ENCODE measurements around the gene HSD17B12. TPM values are rescaled to one million over a fixed set of nuclear protein-coding genes. Genes with fewer than 3 reads are reported as not detected.

Gene HSD17B12
- total and polyA plus RNA-seq, 2 of the 8 experiments (the other 6 are each of a cell fraction or from before 2014, with no cell fraction given): 46.0 to 121 TPM

DNA sequence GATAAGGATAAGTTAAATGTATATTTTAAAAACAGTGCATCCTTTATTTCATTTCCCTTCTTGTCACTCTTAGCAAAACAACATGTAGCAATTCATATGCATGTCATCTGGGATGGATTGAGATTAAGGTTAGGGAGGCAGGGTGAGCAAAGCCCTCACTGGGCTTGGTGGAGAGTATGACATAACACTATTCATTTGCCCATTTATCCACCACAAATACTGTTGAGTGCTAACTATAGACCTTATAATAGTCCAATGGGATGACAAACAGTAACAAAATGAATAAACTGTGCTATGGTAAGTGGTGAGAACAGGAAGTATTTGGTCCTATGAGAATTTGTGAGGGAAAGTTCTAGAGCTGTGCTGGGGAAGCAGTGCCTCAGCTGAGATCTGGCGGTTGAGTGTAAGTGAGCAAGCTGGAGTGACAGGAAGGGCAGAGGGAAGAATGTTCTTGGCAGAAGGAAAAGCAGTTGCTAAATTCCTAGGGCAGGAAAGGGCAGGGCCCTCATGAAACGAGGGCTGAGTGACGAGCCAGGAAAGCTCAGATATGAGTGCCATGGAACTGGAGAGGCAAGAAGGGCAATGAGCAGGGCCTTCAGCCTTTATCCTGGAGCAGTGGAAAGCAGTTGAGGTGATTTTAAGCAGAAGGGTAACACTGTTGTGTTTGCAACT is 6.7 kb downstream of the HSD17B12 start:
- DNase-seq (ENCODE audit: low read depth in 1 of 2, low spot score in 2 of 2): no peak
- WGBS, 2 experiments (ENCODE audit: extremely low coverage in 1 of 2, insufficient coverage in 1 of 2, insufficient read length in 1 of 2, insufficient replicate concordance in 2 of 2, low coverage in 1 of 2, low lambda C conversion rate in 2 of 2, missing lambda C conversion rate in 1 of 2): 86% methylated on average over 3 of the region's 3 CpGs; no CpG with 5 or more reads in 1 of the 2 experiments
- Histone ChIP-seq H3K9ac (replicated peaks in 1 of 4; ENCODE audit: extremely low read depth in 1 of 4, low read depth in 3 of 4, low read length in 3 of 4) (no peak overlapping the region), H3K56ac (replicated peaks; ENCODE audit: insufficient read length, low read depth, low read length) (no peak overlapping the region), H4K20me1 (replicated peaks in 1 of 2; ENCODE audit: control insufficient read depth in 1 of 2, insufficient read depth in 2 of 2, low read length in 2 of 2) (peaks cover 9 to 24% of the 10 kb centered on the region in 2 experiments), H3K18ac (ENCODE audit: extremely low read depth, low read length) (no peak overlapping the region), H3K4me3 (ENCODE audit: extremely low read depth in 1 of 4, insufficient read depth in 2 of 4, low read depth in 3 of 4, low read length in 4 of 4) (no peak overlapping the region), H2BK20ac (ENCODE audit: low read length) (no peak overlapping the region), H3K9me3 (ENCODE audit: insufficient read depth in 2 of 2, low read depth in 1 of 2, low read length in 1 of 2) (no peaks in the 10 kb centered on the region), H3K79me1 (ENCODE audit: low read depth, low read length) (no peaks in the 10 kb centered on the region), H3K23me2 (ENCODE audit: low read depth, low read length) (no peaks in the 10 kb centered on the region; the same call in 1 of the 2 replicates), H3K79me2 (ENCODE audit: control insufficient read depth in 1 of 2, insufficient read depth in 2 of 2, low read length in 2 of 2) (peaks cover 5 to 98% of the 10 kb centered on the region in 2 experiments; a peak in 3 of 4 replicates), H3K4me1 (replicated peaks in 1 of 4; ENCODE audit: control insufficient read depth in 3 of 4, insufficient read depth in 4 of 4, low read length in 3 of 4) (peaks cover 0 to 5% (median 2%) of the 10 kb centered on the region in 4 experiments; a peak in 5 of 7 replicates), H2BK5ac (ENCODE audit: low read depth, low read length) (0 out of 2 replicates have a peak overlapping the region, but pooled peaks have one; percentile 13), H2AFZ (ENCODE audit: low read length) (no peak overlapping the region), H4K5ac (ENCODE audit: insufficient read length, low read depth, low read length) (no peak overlapping the region), H3K27ac (ENCODE audit: low read depth, low read length) (no peak overlapping the region), H2BK12ac (ENCODE audit: low read depth, low read length) (no peak overlapping the region), H2AK5ac (ENCODE audit: low read depth, low read length) (no peak overlapping the region), H2BK15ac (ENCODE audit: low read length) (no peak overlapping the region), H3K36me3 (ENCODE audit: control insufficient read depth in 2 of 4, insufficient read depth in 4 of 4, low read length in 3 of 4) (peaks cover 0 to 16% (median 2%) of the 10 kb centered on the region in 4 experiments; a peak in 4 of 8 replicates), H2BK120ac (replicated peaks; ENCODE audit: low read depth, low read length) (no peak overlapping the region), H3K4ac (replicated peaks; ENCODE audit: insufficient read length, low read depth, low read length) (no peak overlapping the region), H4K91ac (replicated peaks; ENCODE audit: insufficient read length, low read length) (no peak overlapping the region), H3K27me3 (replicated peaks in 1 of 4; ENCODE audit: control insufficient read depth in 3 of 4, extremely low read depth in 1 of 4, insufficient read depth in 3 of 4, low read length in 3 of 4) (no peaks in the 10 kb centered on the region), H3K14ac (ENCODE audit: insufficient read length) (no peak overlapping the region), H3K4me2 (ENCODE audit: insufficient read depth in 1 of 2, low read depth in 2 of 2, low read length in 2 of 2) (no peak overlapping the region), H4K8ac (ENCODE audit: extremely low read depth, insufficient read depth, low read length) (no peak overlapping the region), H3K23ac (ENCODE audit: insufficient read length) (no peak overlapping the region)
- TF ChIP-seq SP1 (IDR thresholded peaks at IDR 0.05; ENCODE audit: low read depth, low read length) (no peak), TEAD4 (IDR thresholded peaks at IDR 0.05; ENCODE audit: low read depth, low read length) (peak; percentile 61; the same call in 1 of the 2 replicates)
- ChIA-PET POLR2A (ENCODE audit: partially characterized antibody) (interaction anchor here (0.8 to 1.5 kb wide), 2 partner anchors 11 to 54 kb away, joined by 3 to 5 read pairs; no protein-coding TSS in a partner anchor), CTCF (ENCODE audit: partially characterized antibody) (interaction anchor here (0.6 to 1.8 kb wide), 4 partner anchors 10 to 418 kb away, joined by 3 read pairs; no protein-coding TSS in a partner anchor)
- peak; percentile 55 for FAIRE-seq

Data from H1 (cell line).